GM12878 (cell line): ENCODE results near the gene PMF1. TPM values are rescaled to one million over a fixed set of nuclear protein-coding genes. Genes with fewer than 3 reads are reported as not detected.

Experiments
- ATAC-seq: fragments of 200-7000 bp; cut with Tn5 transposase; 3 replicates; pipeline ENCODE4 v1.9.1; 2020; ENCODE audit warnings: mild to moderate bottlenecking, moderate library complexity
- BruUV-seq: library from RNA; stranded (reverse); fragments of 400-500 nt; replicated peaks from 2 replicates; lab custom pipeline; 2021; lab: Mats Ljungman, UMichigan
- CTCF ChIA-PET: fragments of 300-600 bp; sonication (Branson Sonifier 250); formaldehyde crosslinking; extraction: SDS; loops from one replicate; lab custom pipeline; 2021; ENCODE audit warnings: inconsistent platforms; lab: Yijun Ruan, JAX
- POLR2A ChIA-PET: fragments of 350-600 bp; formaldehyde crosslinking; extraction: SDS; loops from one replicate; lab custom pipeline; 2021; ENCODE audit warnings: inconsistent platforms; lab: Charles Lee
- RAD21 ChIA-PET: fragments of 300-600 bp; sonication (Branson Sonifier 250); formaldehyde crosslinking; loops from one replicate; lab custom pipeline; 2023; ENCODE audit warnings: antibody characterized with exemption; ENCODE audit not compliant: unreplicated experiment; lab: Charles Lee
- SMC1A ChIA-PET: fragments of 300-600 bp; sonication (Branson Sonifier 250); formaldehyde crosslinking; loops from one replicate; lab custom pipeline; 2023; ENCODE audit not compliant: unreplicated experiment, uncharacterized antibody; lab: Charles Lee
- DNase-seq: peaks from one replicate; pipeline ENCODE4 v3.0.0-alpha.2; 2011; ENCODE audit warnings: low read depth, low spot score
- FAIRE-seq: peaks from 3 replicates; lab custom pipeline; 2011; peaks lifted over from hg19 to GRCh38; lab: Jason Lieb, UNC
- H2AFZ ChIP-seq: 2 replicates; pipeline ENCODE4 v1.6.0; 2011; ENCODE audit warnings: low read depth, low read length, control low read depth; ENCODE audit not compliant: control insufficient read depth
- H3K27ac ChIP-seq: 2 replicates; pipeline ENCODE4 v1.5.1; 2011; ENCODE audit warnings: control low read depth; ENCODE audit not compliant: control insufficient read depth, insufficient read depth
- H3K27me3 ChIP-seq, 2 experiments: replicated peaks in 1 of 2; 2 replicates each; pipeline versions ENCODE4 v1.6.0 to v1.6.1; 2011; ENCODE audit warnings: low read length in 1 of 2; ENCODE audit not compliant: control insufficient read depth in 2 of 2, insufficient read depth in 2 of 2
- H3K36me3 ChIP-seq, 2 experiments: 2 replicates each; pipeline ENCODE4 v1.5.1; 2011; ENCODE audit warnings: low read length in 1 of 2; ENCODE audit not compliant: control insufficient read depth in 2 of 2, insufficient read depth in 2 of 2
- H3K4me1 ChIP-seq: 2 replicates; pipeline ENCODE4 v1.6.1; 2011; ENCODE audit warnings: mild to moderate bottlenecking, low read length, moderate library complexity, mixed read lengths; ENCODE audit not compliant: control insufficient read depth, insufficient read depth
- H3K4me2 ChIP-seq: 2 replicates; pipeline ENCODE4 v1.6.0; 2011; ENCODE audit warnings: control low read depth; ENCODE audit not compliant: control insufficient read depth, insufficient read depth
- H3K4me3 ChIP-seq: fragments of 200-600 bp; sonication (generic); 2 replicates; pipeline ENCODE4 v1.5.1; 2016
- H3K79me2 ChIP-seq: 2 replicates; pipeline ENCODE4 v1.6.0; 2011; ENCODE audit warnings: low read length; ENCODE audit not compliant: control insufficient read depth, insufficient read depth
- H3K9ac ChIP-seq: 2 replicates; pipeline ENCODE4 v1.8.0; 2011; ENCODE audit warnings: low read length, control low read depth, mixed read lengths; ENCODE audit not compliant: control insufficient read depth, insufficient read depth
- H3K9me3 ChIP-seq: replicated peaks from 3 replicates; pipeline ENCODE4 v1.5.1; 2011; ENCODE audit warnings: mild to moderate bottlenecking, low read length; ENCODE audit not compliant: control insufficient read depth, insufficient read depth
- H4K20me1 ChIP-seq: 2 replicates; pipeline ENCODE4 v1.6.0; 2011; ENCODE audit not compliant: control insufficient read depth, insufficient read depth
- CTCF ChIP-seq, 3 experiments: IDR thresholded peaks in 2 of 3; conservative IDR thresholded peaks in 1 of 3; 2 replicates each; pipeline ENCODE4 v1.5.1; 2011; ENCODE audit warnings: low read depth in 3 of 3, low read length in 3 of 3, mild to moderate bottlenecking in 3 of 3, control low read depth in 2 of 3, moderate library complexity in 2 of 3, inconsistent platforms in 1 of 3, mixed read lengths in 1 of 3; ENCODE audit not compliant: control insufficient read depth in 2 of 3, insufficient read depth in 1 of 3; ENCODE audit errors: extremely low read depth in 1 of 3
- FOXM1 ChIP-seq: IDR thresholded peaks from 2 replicates; pipeline ENCODE4 v1.6.1; 2012; ENCODE audit warnings: low read depth, mild to moderate bottlenecking, inconsistent platforms, low read length, moderate library complexity
- IRF3 ChIP-seq: fragments of 450-650 bp; IDR thresholded peaks from 2 replicates; pipeline ENCODE4 v1.6.1; 2014; ENCODE audit warnings: mild to moderate bottlenecking
- MTA3 ChIP-seq: IDR thresholded peaks from 2 replicates; pipeline ENCODE4 v1.6.1; 2012; ENCODE audit warnings: low read length, inconsistent platforms, borderline replicate concordance
- STAT3 ChIP-seq: IDR thresholded peaks from 2 replicates; pipeline ENCODE4 v1.6.1; 2011; ENCODE audit warnings: low read depth, low read length, improper control_type of control experiment
- ZNF274 ChIP-seq: IDR thresholded peaks from one replicate; pipeline ENCODE4 v1.8.0; 2011; ENCODE audit not compliant: insufficient read length, insufficient read depth
- ZZZ3 ChIP-seq: IDR thresholded peaks from 2 replicates; pipeline ENCODE4 v1.6.1; 2011; ENCODE audit warnings: low read depth; ENCODE audit not compliant: control insufficient read depth, insufficient read length
- WGBS: methylation state at CpG from one replicate; pipeline ENCODE4 v1.1.6; 2016; ENCODE audit warnings: low lambda C conversion rate; ENCODE audit not compliant: insufficient replicate concordance, insufficient coverage; ENCODE audit errors: missing lambda C conversion rate; 5-methylcytosine and 5-hydroxymethylcytosine counted together
- in situ Hi-C: fragments of 300-500 bp; cut with MboI; formaldehyde crosslinking; loops from 9 replicates; pipeline ENCODE4 v1.14.3; 2018; ENCODE audit warnings: mixed read lengths
- intact Hi-C: fragments of 100-400 bp; cut with micrococcal nuclease; formaldehyde crosslinking; loops from one replicate; pipeline ENCODE4 v1.14.2; 2022; ENCODE audit not compliant: unreplicated experiment
- polyA plus RNA-seq, 11 experiments: library from polyadenylated mRNA; depleted of rRNA in 4 of 11; unstranded in 6 of 11; stranded (reverse) in 5 of 11; fragments of >200 nt; fragmentation: Nextera tagmentation in 4 of 11; fragmentation: Illumina TruSeq in 1 of 11; extraction: Ambion mirVana in 4 of 11; extraction: Trizol in 1 of 11; gene quantifications; 1 replicate in 1 of 11; 2 replicates in 10 of 11; pipeline versions ENCODE4 v1.2.1 to v1.2.3, GENCODE V29; 2011 to 2016; ENCODE audit warnings: inconsistent platforms in 2 of 11, missing spikeins in 2 of 11, low read depth in 1 of 11
- total RNA-seq, 4 experiments: library from RNA; depleted of rRNA in 3 of 4; stranded (reverse); fragments of >200 nt in 3 of 4; fragmentation: Illumina TruSeq in 1 of 4; extraction: Trizol in 1 of 4; gene quantifications; 2 replicates each; pipeline versions ENCODE4 v1.2.1 to v1.2.3, GENCODE V29; 2013 to 2021
- TF ChIP-seq, protein P1 (sequence below): IDR thresholded peaks from 2 replicates; pipeline ENCODE4 v1.6.1; 2011; ENCODE audit warnings: mild to moderate bottlenecking, low read depth, low read length, moderate library complexity; ENCODE audit not compliant: insufficient replicate concordance

PMF1 gene
- total and polyA plus RNA-seq, 10 of the 15 experiments (the other 5 are each of a cell fraction or from before 2014, with no cell fraction given) = 6.7 to 105 (median 67.3) TPM

- no peak for TF ChIP-seq IRF3
- no peak for TF ChIP-seq MTA3
- no peak for TF ChIP-seq STAT3
- no peak for TF ChIP-seq ZNF274
- TF ChIP-seq FOXM1 = no peak
- no peak for TF ChIP-seq ZZZ3
Measured at GRCh38 chr1:156258859-156259258, 46.1 kb downstream of the PMF1 start (continued).

GRCh38 chr1:156259805-156260204 lies 47.0 kb downstream of the PMF1 start:
- WGBS = 77% methylated on average over 3 of the region's 3 CpGs
- H2AFZ ChIP-seq = no peak overlapping the region
- no peak overlapping the region for H3K4me2 ChIP-seq
- H4K20me1 ChIP-seq = no peaks in the 10 kb centered on the region
- no peak overlapping the region for H3K9ac ChIP-seq
- in situ Hi-C loops = no loop called here
- no peak overlapping the region for H3K4me3 ChIP-seq
- BruUV-seq = no TSS peak
- SMC1A ChIA-PET = interaction anchor here (1.0 to 1.2 kb wide), 3 partner anchors 60 to 118 kb away, joined by 3 read pairs; no protein-coding TSS in a partner anchor
- H3K9me3 ChIP-seq = no peaks in the 10 kb centered on the region
- H3K79me2 ChIP-seq = no peaks in the 10 kb centered on the region
- no peak overlapping the region for H3K27ac ChIP-seq
- intact Hi-C loops = no loop called here
- CTCF ChIA-PET = interaction anchor here (0.8 to 1.9 kb wide), 8 partner anchors 12 to 186 kb away, joined by 3 to 8 read pairs (median 4); no protein-coding TSS in a partner anchor
- FAIRE-seq (no peak), ATAC-seq (peak; percentile 46; the same call in 1 of the 3 replicates), DNase-seq (no peak)
- H3K27me3 ChIP-seq = no peaks in the 10 kb centered on the region
- TF ChIP-seq CTCF (IDR thresholded peaks at IDR 0.05 in 2 of 3, conservative IDR thresholded peaks at IDR 0.05 in 1 of 3; ENCODE audit: control insufficient read depth in 2 of 3, extremely low read depth in 1 of 3, insufficient read depth in 1 of 3, low read depth in 3 of 3, low read length in 3 of 3) = peak in 2 of 3 experiments; percentile 27 to 32; a peak in 1 of 6 replicates
- TF ChIP-seq, protein P1, sequence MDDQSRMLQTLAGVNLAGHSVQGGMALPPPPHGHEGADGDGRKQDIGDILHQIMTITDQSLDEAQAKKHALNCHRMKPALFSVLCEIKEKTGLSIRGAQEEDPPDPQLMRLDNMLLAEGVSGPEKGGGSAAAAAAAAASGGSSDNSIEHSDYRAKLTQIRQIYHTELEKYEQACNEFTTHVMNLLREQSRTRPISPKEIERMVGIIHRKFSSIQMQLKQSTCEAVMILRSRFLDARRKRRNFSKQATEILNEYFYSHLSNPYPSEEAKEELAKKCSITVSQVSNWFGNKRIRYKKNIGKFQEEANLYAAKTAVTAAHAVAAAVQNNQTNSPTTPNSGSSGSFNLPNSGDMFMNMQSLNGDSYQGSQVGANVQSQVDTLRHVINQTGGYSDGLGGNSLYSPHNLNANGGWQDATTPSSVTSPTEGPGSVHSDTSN = no peak
- TF ChIP-seq, all 136 proteins: peak for 1
- POLR2A ChIA-PET = interaction anchor here (0.6 kb wide), 1 partner anchor 26 kb away, joined by 3 read pairs; no protein-coding TSS in a partner anchor
- Histone ChIP-seq H3K36me3 (peaks cover 42 to 50% of the 10 kb centered on the region in 2 experiments), H3K4me1 (no peaks in the 10 kb centered on the region)
- RAD21 ChIA-PET = interaction anchor here (0.7 to 1.8 kb wide), 3 partner anchors 35 to 118 kb away, joined by 4 to 7 read pairs (median 4); no protein-coding TSS in a partner anchor
